A549 (cell line): Measurements from ENCODE around the gene KCNQ5.

Source experiments
- CTCF ChIP-seq: fragments of >200 bp; sonication (Bioruptor Twin); formaldehyde crosslinking; IDR thresholded peaks from 3 replicates; pipeline ENCODE4 v1.5.1; 2016
- MYC ChIP-seq: IDR thresholded peaks from 2 replicates; pipeline ENCODE4 v1.6.1; 2012; ENCODE audit warnings: mild to moderate bottlenecking, inconsistent platforms, low read length, improper control_type of control experiment, borderline replicate concordance
- POLR2A ChIP-seq: IDR thresholded peaks from 2 replicates; pipeline ENCODE4 v1.6.1; 2012; ENCODE audit warnings: mild to moderate bottlenecking, low read length
- POLR2AphosphoS2 ChIP-seq: conservative IDR thresholded peaks from 2 replicates; pipeline ENCODE4 v1.6.1; 2012; ENCODE audit warnings: low read length, improper control_type of control experiment, inconsistent platforms

- TF ChIP-seq CTCF, result no peak
- no peak for TF ChIP-seq MYC
- no peak for TF ChIP-seq POLR2AphosphoS2
- no peak for TF ChIP-seq POLR2A
Measured at GRCh38 chr6:72781624-72782023, 159.8 kb downstream of the KCNQ5 start.
